MCF 10A (cell line): ENCODE measurements around the gene TRAF2. TPM values are rescaled to one million over a fixed set of nuclear protein-coding genes. Genes with fewer than 3 reads are reported as not detected.

Source experiments
- BruUV-seq: library from RNA; stranded (reverse); fragments of 400-500 nt; replicated peaks from 2 replicates; lab custom pipeline; 2021; lab: Mats Ljungman, UMichigan
- CTCF ChIA-PET: fragments of 300-600 bp; sonication (Branson Sonifier 250); formaldehyde crosslinking; extraction: SDS; loops from one replicate; lab custom pipeline; 2021; ENCODE audit warnings: antibody characterized with exemption, inconsistent platforms; lab: Yijun Ruan, JAX
- POLR2A ChIA-PET: fragments of 300-600, 350-650 bp; sonication (Branson Sonifier 250); formaldehyde crosslinking; extraction: SDS; loops from one replicate; lab custom pipeline; 2020; ENCODE audit warnings: antibody characterized with exemption, inconsistent platforms; lab: Yijun Ruan, JAX
- DNase-seq: peaks from one replicate; pipeline ENCODE4 v3.0.0-alpha.2; 2018; ENCODE audit not compliant: unreplicated experiment
- H3K27ac Mint-ChIP-seq: one replicate; pipeline ENCODE4 v1.8.0; 2022; ENCODE audit warnings: mild to moderate bottlenecking, low read depth, mixed read lengths; ENCODE audit not compliant: unreplicated experiment
- H3K27me3 Mint-ChIP-seq: one replicate; pipeline ENCODE4 v1.8.0; 2022; ENCODE audit warnings: mixed read lengths; ENCODE audit not compliant: insufficient read depth, unreplicated experiment
- H3K36me3 Mint-ChIP-seq: one replicate; pipeline ENCODE4 v1.8.0; 2022; ENCODE audit warnings: mild to moderate bottlenecking, moderate library complexity, mixed read lengths; ENCODE audit not compliant: insufficient read depth, unreplicated experiment
- H3K4me1 Mint-ChIP-seq: one replicate; pipeline ENCODE4 v1.8.0; 2022; ENCODE audit warnings: mixed read lengths; ENCODE audit not compliant: insufficient read depth, unreplicated experiment
- H3K4me3 Mint-ChIP-seq: one replicate; pipeline ENCODE4 v1.8.0; 2022; ENCODE audit warnings: mild to moderate bottlenecking, moderate library complexity, mixed read lengths; ENCODE audit not compliant: unreplicated experiment
- H3K9me3 Mint-ChIP-seq: one replicate; pipeline ENCODE4 v1.8.0; 2022; ENCODE audit warnings: mixed read lengths; ENCODE audit not compliant: unreplicated experiment
- intact Hi-C: fragments of 100-400 bp; cut with micrococcal nuclease; formaldehyde crosslinking; loops from 2 replicates; pipeline ENCODE4 v1.14.1; 2022
- total RNA-seq: library from RNA; stranded (reverse); gene quantifications from 2 replicates; pipeline ENCODE4 v1.2.3, GENCODE V29; 2022
- TF ChIP-seq, protein P1 (sequence below): fragments of 200-600 bp; IDR thresholded peaks from one replicate; pipeline ENCODE4 v1.8.0; 2022; ENCODE audit warnings: antibody characterized with exemption, mild to moderate bottlenecking; ENCODE audit not compliant: unreplicated experiment

The TRAF2 gene
- total RNA-seq, 1 experiment from 2014 or later = 14.1 TPM

GRCh38 chr9:136901516-136902258 is 15.4 kb downstream of the TRAF2 start:
- peaks cover 19% of the 10 kb centered on the region for H3K4me1 Mint-ChIP-seq
- ChIA-PET POLR2A (interaction anchor here (0.5 to 3.2 kb wide), 9 partner anchors 15 to 174 kb away, joined by 3 to 28 read pairs (median 4); partner anchors contain the start of genes FBXW5, RABL6 and TRAF2), CTCF (interaction anchor here (0.9 to 1.9 kb wide), 5 partner anchors 13 to 166 kb away, joined by 3 to 7 read pairs (median 3); no protein-coding TSS in a partner anchor)
- intact Hi-C loops = no loop called here
- peak overlapping the region; percentile 55 for H3K4me3 Mint-ChIP-seq
- BruUV-seq = no TSS peak
- H3K27ac Mint-ChIP-seq = peak overlapping the region; percentile 87
- no peaks in the 10 kb centered on the region for H3K9me3 Mint-ChIP-seq
- no peaks in the 10 kb centered on the region for H3K27me3 Mint-ChIP-seq
- H3K36me3 Mint-ChIP-seq = peaks cover 65% of the 10 kb centered on the region
- TF ChIP-seq, protein P1, sequence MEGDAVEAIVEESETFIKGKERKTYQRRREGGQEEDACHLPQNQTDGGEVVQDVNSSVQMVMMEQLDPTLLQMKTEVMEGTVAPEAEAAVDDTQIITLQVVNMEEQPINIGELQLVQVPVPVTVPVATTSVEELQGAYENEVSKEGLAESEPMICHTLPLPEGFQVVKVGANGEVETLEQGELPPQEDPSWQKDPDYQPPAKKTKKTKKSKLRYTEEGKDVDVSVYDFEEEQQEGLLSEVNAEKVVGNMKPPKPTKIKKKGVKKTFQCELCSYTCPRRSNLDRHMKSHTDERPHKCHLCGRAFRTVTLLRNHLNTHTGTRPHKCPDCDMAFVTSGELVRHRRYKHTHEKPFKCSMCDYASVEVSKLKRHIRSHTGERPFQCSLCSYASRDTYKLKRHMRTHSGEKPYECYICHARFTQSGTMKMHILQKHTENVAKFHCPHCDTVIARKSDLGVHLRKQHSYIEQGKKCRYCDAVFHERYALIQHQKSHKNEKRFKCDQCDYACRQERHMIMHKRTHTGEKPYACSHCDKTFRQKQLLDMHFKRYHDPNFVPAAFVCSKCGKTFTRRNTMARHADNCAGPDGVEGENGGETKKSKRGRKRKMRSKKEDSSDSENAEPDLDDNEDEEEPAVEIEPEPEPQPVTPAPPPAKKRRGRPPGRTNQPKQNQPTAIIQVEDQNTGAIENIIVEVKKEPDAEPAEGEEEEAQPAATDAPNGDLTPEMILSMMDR = no peak
- DNase-seq = peak; percentile 47

GRCh38 chr9:136902259-136902821 is 16.0 kb downstream of the TRAF2 start:
- TF ChIP-seq, protein P1 = no peak
- peak overlapping the region; percentile 87 for H3K27ac Mint-ChIP-seq
- intact Hi-C loops = no loop called here
- H3K4me3 Mint-ChIP-seq = peak overlapping the region; percentile 55
- POLR2A ChIA-PET = interaction anchor here (1.0 to 3.2 kb wide), 5 partner anchors 16 to 124 kb away, joined by 3 to 28 read pairs (median 4); partner anchors contain the start of genes FBXW5, RABL6 and TRAF2
- no peaks in the 10 kb centered on the region for H3K9me3 Mint-ChIP-seq
- CTCF ChIA-PET = interaction anchor here (0.9 to 1.9 kb wide), 5 partner anchors 14 to 165 kb away, joined by 3 to 7 read pairs (median 3); no protein-coding TSS in a partner anchor
- H3K4me1 Mint-ChIP-seq = peaks cover 19% of the 10 kb centered on the region
- peak; percentile 58 for DNase-seq
- H3K27me3 Mint-ChIP-seq = no peaks in the 10 kb centered on the region
- peaks cover 58% of the 10 kb centered on the region for H3K36me3 Mint-ChIP-seq
- BruUV-seq = no TSS peak

DNA sequence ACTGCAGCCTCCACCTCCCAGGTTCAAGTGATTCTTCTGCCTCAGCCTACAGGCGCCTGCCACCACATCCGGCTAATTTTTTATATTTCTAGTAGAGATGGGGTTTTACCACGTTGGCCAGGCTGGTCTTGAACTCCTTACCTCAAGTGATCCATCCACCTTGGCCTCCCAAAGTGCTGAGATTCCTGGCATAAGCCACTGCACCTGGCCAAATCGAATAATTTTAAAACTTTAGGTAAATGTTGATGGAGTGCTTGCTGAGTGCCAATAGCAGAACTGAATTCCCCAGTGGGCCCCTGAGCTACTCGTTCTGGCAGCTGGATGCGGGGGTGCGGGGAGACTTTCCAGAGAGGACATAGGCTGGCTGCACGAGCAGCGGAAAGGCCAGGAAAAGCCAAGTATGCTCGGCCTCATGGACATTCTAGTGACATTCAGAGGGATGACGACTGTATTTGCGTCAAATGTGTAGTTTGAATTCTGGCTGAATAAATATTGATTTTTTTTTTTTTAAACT is 16.8 kb downstream of the TRAF2 start:
- Mint-ChIP-seq H3K27me3 (no peaks in the 10 kb centered on the region), H3K9me3 (no peaks in the 10 kb centered on the region), H3K4me1 (peaks cover 19% of the 10 kb centered on the region), H3K27ac (peak overlapping the region; percentile 87), H3K36me3 (peaks cover 62% of the 10 kb centered on the region), H3K4me3 (no peak overlapping the region)
- DNase-seq = no peak
- TF ChIP-seq, protein P1 = no peak
- intact Hi-C loops = no loop called here
- POLR2A ChIA-PET = interaction anchor here (1.0 to 3.2 kb wide), 4 partner anchors 16 to 125 kb away, joined by 3 to 28 read pairs (median 4); partner anchors contain the start of genes RABL6 and TRAF2
- CTCF ChIA-PET = interaction anchor here (1.9 kb wide), 1 partner anchor 15 kb away, joined by 6 read pairs; no protein-coding TSS in a partner anchor
- no TSS peak for BruUV-seq

- Mint-ChIP-seq H3K4me3 (no peak overlapping the region), H3K27me3 (no peaks in the 10 kb centered on the region), H3K27ac (no peak overlapping the region), H3K4me1 (peaks cover 9% of the 10 kb centered on the region), H3K9me3 (no peaks in the 10 kb centered on the region), H3K36me3 (peaks cover 52% of the 10 kb centered on the region)
- no peak for DNase-seq
- no TSS peak for BruUV-seq
- CTCF ChIA-PET = no interaction called here
- POLR2A ChIA-PET = no interaction called here
- intact Hi-C loops = no loop called here
- TF ChIP-seq, protein P1 = no peak
Observed at GRCh38 chr9:136906266-136906665, 19.9 kb downstream of the TRAF2 start.
